Stimulated activated CD4-positive, alpha-beta T cell treated with anti-CD3 and anti-CD28 coated beads, Interleukin-4, amount 100 ng/mL, for 48 hours (primary cell): Measurements from ENCODE around the gene PITPNM2.
"Not testable (repeated sequence)": the region's sequence is repeated elsewhere in the genome, so short reads cannot be mapped to it uniquely, and the experiment has no call there.

Source experiments
- DNase-seq, 2 donors: peaks; one replicate each; pipeline ENCODE4 v3.0.0-alpha.2; 2020; ENCODE audit warnings: low read depth in 2 of 2

Gene PITPNM2

DNA sequence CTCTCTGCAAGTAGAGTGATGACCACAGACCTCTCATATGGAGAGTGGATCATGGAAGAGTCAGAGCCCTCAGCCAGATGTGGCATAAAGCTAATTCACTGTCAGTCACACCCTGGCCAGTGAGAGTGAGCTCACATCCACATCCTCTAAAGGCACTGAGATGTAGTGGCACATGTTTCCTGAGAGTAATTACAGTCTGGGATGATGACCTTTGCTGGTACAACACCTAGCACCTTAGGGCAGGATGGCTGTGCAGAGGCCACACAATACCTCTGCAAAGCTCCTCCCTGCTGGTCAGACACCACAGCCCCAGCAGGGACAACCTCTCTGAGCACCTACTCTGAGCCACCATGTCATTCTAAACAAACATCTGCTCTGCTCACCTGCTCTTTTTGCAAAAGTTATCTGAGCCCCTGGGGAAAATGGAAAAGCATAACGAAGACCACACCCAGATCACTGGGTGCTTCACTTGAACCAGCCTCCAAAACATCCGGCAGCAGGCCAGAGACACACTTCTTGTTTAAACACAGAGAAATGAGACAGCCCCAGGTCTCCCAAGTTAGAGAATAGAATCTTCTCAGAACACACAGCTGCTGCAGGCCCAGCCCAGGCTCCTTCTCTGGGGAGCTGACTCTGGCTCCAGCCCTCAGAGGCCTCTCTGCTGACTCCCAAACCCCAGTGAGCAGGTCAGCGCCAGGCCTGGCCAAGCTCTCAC, 30.3 kb downstream of the PITPNM2 start:
- no peak for DNase-seq

DNA sequence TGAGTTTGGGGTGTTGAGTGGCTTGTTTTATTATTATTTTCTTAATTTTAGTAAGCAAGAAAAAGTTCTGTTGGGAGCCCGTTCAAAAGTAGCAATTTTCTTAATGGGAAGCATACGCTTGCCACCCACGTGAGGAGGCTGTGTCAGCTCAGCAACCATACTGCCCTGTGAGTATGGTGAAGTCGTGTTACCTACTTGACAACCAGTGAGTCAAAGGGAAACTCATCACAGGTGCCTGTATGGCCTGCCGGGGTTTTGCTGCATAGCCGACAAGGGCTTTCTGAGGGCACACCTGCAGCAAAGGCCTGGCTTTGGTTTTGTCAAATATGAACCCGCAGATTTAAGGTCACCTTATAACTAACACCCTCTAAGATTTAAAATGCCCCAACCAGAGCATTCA, 31.1 kb downstream of the PITPNM2 start:
- peak; percentile 23 to 28 for DNase-seq

DNA sequence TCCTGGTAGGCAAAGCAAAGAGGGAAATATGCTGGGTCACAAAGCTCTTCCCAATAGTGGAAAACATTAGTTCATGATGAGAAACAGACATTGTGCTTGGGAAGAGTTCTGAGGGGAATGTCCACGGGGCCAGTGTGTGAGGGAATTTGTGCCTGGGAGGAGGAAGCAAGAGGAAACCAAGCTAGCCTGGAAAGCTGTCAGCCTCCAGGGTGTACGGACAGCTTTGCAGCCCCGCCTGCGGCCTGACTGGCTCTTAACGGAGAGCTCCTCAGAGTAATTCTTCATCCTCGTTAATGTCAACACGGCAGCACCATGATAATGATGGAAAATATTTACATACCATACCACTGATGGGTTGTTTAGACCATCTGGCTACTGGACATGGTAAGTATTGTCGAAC, 32.4 kb downstream of the PITPNM2 start:
- DNase-seq = no peak

- DNase-seq = no peak
Measured at GRCh38 chr12:123115409-123116121, 35.3 kb downstream of the PITPNM2 start.

DNA sequence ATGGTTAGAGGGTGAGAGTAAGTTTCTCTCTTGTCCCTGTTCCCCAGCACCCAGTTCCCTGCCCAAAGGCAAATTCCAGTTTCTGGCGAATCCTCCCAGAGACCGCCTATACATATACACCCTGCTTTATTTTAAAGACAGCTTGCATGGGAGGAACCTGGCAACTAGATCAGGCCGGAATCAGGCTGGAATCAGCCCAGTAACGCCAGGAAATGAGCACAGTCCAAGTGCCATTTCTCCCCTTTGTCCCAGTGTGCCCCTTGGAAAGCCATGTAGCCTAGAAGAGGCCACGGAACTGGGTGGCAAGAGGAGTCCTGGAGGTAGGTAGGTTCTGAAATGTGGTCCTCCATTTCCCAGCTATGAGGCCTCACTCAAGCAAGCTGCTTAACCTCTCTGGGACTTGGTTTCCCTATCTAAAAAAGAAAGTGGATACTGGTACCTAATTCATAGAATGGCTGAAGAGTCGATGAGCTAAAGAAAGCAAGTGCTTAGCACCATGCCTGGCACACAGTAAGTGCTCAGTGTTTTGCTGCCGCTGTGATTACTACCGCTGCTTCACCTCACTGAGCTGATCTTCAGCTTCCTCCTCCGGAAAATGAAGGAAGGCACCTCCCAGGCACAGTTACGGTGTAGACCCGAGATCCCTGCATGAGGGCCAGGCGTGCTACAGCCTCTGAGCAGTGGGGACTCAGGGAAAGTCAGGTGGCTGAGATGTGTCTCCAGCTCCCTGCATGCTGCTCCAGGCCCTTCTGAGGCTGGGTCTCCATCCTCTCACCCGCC, 36.4 kb downstream of the PITPNM2 start:
- DNase-seq = no peak

DNA sequence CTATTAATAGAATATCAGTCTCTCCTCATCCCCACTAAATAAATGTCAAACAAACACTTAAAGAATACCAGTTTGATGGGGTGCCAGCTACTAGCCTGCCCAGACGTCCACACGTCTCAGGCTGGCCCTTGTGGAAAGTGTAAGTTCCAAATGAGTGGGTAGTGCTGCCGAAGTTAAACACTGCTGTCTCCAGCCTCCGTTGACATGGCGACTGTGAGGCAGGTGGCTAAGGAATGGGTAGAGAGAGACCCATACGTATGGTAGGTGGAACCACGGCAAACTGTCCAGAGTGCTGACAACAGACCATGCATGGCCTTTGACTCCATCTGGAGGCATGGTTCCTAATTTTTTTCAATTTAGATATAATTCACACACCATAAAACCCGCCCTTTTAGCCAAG, 37.9 kb downstream of the PITPNM2 start:
- DNase-seq = no peak

DNA sequence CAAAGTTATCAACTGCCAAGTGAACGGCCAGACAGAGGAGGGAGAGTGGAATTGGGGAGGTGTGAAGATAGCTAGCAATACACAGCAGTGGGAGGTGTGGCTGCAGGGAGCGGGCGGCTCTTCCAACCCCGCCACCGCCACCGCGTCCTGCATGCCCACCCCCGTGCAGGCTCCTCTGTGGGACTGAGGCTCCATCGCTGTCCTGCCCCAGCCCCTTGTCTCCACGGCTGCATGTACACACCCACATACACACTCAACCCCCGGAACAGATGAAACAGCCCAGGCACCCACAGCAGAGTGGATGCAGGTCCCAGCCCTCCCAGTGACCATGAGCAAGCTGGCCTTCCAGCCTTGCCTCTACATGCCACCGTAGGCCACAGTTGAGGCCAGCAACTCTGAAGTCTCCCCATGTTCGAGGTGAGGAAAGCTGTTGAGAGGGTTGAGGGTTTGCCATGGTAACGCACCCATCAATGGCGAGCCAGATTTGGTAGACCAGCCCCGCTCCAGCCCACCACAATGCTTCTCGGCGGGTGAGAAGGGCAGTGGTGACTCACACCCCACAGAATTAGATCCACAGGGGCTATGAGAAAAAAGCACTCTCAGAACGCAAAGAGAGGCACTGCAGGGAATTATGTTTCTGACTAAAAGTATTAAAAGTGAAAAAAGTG, 39.3 kb downstream of the PITPNM2 start:
- no peak for DNase-seq

- no peak for DNase-seq
Measured at GRCh38 chr12:123109319-123109772, 41.5 kb downstream of the PITPNM2 start.

DNA sequence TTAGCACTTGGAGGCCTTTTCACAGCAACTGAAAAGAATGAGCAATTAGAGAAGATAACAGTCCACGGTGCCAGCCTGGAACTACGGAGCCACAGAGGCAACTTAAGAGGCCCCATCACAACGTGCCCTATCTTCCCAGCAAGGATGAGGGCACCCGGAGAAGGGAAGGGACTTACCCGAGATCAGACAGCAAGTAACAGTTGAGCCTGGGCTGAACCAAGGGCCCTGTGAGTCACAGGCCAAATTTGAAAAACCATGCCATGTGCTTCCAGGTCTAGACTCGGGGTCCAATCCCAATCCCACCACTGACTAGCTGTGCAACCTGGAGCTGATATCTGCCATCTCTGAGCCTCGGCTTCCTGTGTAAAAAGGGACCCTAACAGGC, 42.2 kb downstream of the PITPNM2 start:
- no peak for DNase-seq

GRCh38 chr12:123107926-123108681, 42.8 kb downstream of the PITPNM2 start:
- no peak for DNase-seq

DNA sequence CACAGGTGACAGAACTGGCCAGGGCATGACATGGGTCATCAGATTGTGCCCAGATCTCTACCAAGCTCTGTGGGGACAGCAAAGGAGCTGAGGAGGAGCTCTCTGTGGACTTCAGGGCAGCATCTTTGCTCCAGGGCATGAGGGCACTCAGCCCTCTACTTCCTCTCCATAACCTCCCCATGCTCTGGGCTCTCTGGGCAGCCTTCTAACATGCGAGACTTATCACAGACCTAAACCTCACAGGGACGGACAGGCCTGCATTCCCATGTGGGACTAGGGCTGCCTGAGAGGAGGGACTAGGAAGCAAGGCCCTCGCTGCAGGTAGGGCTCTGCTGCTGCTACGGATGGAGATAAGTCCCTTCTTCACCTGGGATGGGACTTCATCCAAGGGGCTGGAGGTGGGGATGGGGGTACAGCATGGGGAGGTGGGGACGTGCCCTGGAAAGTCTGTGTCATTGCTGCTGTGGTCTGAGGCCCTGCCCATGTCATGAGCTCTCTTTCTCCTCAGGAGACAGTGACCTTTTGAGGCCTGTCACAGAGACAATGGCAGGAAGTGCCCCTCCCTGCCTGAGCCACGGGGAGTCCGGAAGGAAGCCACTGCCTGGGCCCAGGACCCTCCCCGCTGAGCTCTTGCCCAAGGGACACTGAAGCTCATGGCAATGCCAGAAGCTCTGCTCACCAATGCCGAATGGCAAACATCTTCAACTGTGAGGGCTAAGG, 44.1 kb downstream of the PITPNM2 start:
- peak in 1 of 2 donors; percentile 36 for DNase-seq

DNA sequence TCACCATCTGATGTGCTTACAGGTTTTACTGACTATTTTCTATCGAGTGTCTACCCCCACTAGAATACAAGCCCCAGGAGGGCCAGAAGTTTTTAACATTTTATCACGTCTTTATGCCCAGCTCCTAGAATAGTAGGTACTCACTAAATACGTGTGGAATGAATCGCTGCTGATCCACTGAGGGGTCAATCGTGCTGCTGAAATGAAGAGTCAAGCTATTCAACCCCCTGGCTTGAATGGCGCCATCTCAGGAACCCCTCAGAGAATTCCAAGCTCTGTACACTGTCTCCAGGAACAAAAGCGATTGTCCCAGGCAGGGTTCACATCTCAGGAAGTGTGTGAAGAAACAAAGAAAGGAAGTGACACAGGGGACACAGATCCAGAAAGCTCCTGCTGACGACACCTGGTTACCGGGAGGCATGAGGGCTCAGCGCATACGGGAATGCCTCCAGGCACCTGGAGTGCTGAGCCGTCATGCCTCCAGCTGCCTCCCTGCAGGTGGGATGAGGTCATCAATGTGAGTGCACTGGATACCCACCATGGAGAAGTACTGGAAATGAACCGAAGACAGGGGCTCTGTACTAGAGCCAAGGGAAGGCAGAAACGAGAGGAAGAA, 45.6 kb downstream of the PITPNM2 start:
- DNase-seq = no peak

GRCh38 chr12:123104809-123105208, 46.1 kb downstream of the PITPNM2 start:
- DNase-seq = no peak

DNA sequence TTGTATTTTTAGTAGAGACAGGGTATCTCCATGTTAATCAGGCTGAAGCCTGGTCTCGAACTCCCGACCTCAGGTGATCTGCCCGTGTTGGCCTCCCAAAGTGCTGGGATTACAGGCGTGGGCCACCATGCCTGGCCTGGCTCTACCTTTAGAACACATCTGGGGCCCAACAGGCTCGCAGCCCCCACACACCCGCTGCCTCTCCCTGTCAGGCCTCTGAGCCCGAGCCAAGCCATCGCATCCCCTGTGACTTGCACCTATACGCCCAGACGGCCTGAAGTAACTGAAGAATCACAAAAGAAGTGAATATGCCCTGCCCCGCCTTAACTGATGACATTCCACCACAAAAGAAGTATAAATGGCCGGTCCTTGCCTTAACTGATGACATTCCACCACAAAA, 46.8 kb downstream of the PITPNM2 start:
- not testable (repeated sequence) for DNase-seq

DNA sequence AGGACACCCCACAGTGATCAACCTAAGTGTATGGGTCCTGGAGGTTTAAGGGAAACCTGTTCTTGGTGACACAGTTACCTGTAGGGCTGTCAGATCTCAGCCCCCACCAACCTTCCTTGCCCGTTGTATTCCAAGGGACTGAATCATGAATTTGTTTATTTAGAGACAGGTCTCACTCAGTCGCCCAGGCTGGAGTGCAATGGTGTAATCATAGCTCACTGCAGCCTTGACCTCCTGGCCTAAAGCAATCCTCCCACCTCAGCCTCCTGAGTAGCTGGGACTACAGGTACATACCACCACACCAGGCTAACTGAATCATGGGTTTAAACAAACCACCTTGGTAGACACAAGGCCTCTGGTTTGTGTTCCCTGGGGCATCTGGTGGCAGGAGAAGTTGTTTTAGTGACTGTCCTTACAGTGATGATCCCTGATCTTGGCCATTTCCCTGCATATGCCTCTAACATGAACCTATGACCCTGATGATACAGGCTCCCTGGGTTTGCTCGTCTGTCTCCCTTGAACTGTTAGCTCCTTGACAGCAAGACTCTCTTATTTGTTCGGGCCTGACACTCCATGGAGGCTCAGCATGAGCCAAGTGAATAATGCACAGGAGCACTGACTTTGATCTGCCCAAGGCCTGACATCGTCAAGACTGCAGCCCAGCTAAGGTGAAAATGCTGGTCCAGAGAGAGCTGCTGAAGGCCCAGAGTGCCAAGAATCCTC, 47.9 kb downstream of the PITPNM2 start:
- no peak for DNase-seq

- no peak for DNase-seq
Measured at GRCh38 chr12:123102366-123102765, 48.5 kb downstream of the PITPNM2 start.

- no peak for DNase-seq
Measured at GRCh38 chr12:123101526-123101925, 49.4 kb downstream of the PITPNM2 start.
